ENCODE data around the gene RNASE1.

RNASE1 gene

GRCh38 chr14:20801726-20802125, 918 bp downstream of the RNASE1 start:
- ChIA-PET CTCF (no interaction called here), POLR2A (no interaction called here)
- no peak for TF ChIP-seq LEF1 (IDR thresholded peaks at IDR 0.05; ENCODE audit: borderline replicate concordance)
- TF ChIP-seq ARNT (IDR thresholded peaks at IDR 0.05): no peak
- TF ChIP-seq FOXA1 (IDR thresholded peaks at IDR 0.05): no peak
- no peak for TF ChIP-seq SP1 (IDR thresholded peaks at IDR 0.05)
- no peak for TF ChIP-seq CTBP1 (IDR thresholded peaks at IDR 0.05; ENCODE audit: borderline replicate concordance)
- TF ChIP-seq TARDBP (IDR thresholded peaks at IDR 0.05): no peak
- TF ChIP-seq FOXK2 (IDR thresholded peaks at IDR 0.05): no peak
- DNase-seq (ENCODE audit: extremely low spot score): no peak

- ChIA-PET POLR2A (no interaction called here), CTCF (no interaction called here)
- no peak for DNase-seq (ENCODE audit: extremely low spot score)
- TF ChIP-seq LEF1 (IDR thresholded peaks at IDR 0.05; ENCODE audit: borderline replicate concordance): no peak
Measured at GRCh38 chr14:20799892-20800544, 2.6 kb downstream of the RNASE1 start.

- POLR2A ChIA-PET: no interaction called here
- CTCF ChIA-PET: no interaction called here
- no peak for DNase-seq (ENCODE audit: extremely low spot score)
- no peak for TF ChIP-seq ELF4 (IDR thresholded peaks at IDR 0.05)
- TF ChIP-seq FOXK2 (IDR thresholded peaks at IDR 0.05): no peak
- no peak for TF ChIP-seq LEF1 (IDR thresholded peaks at IDR 0.05; ENCODE audit: borderline replicate concordance)
- no peak for TF ChIP-seq TARDBP (IDR thresholded peaks at IDR 0.05)
- TF ChIP-seq ZNF384 (IDR thresholded peaks at IDR 0.05): no peak
- TF ChIP-seq SUZ12 (IDR thresholded peaks at IDR 0.05): no peak
- TF ChIP-seq SP1 (IDR thresholded peaks at IDR 0.05): no peak
- no peak for TF ChIP-seq FOXM1 (IDR thresholded peaks at IDR 0.05; ENCODE audit: borderline replicate concordance)
- no peak for TF ChIP-seq NFRKB (IDR thresholded peaks at IDR 0.05)
- no peak for TF ChIP-seq BHLHE40 (IDR thresholded peaks at IDR 0.05; ENCODE audit: borderline replicate concordance)
- TF ChIP-seq CTBP1 (IDR thresholded peaks at IDR 0.05; ENCODE audit: borderline replicate concordance): no peak
- TF ChIP-seq HDGF (IDR thresholded peaks at IDR 0.05; ENCODE audit: borderline replicate concordance): no peak
Measured at GRCh38 chr14:20799456-20799891, 3.2 kb downstream of the RNASE1 start.

GRCh38 chr14:20798932-20799331, 3.7 kb downstream of the RNASE1 start:
- no peak for DNase-seq (ENCODE audit: extremely low spot score)
- CTCF ChIA-PET: no interaction called here
- POLR2A ChIA-PET: no interaction called here
- TF ChIP-seq LEF1 (IDR thresholded peaks at IDR 0.05; ENCODE audit: borderline replicate concordance) (no peak), HDGF (IDR thresholded peaks at IDR 0.05; ENCODE audit: borderline replicate concordance) (no peak), ARNT (IDR thresholded peaks at IDR 0.05) (no peak), FOXM1 (IDR thresholded peaks at IDR 0.05; ENCODE audit: borderline replicate concordance) (no peak), SUZ12 (IDR thresholded peaks at IDR 0.05) (no peak), BHLHE40 (IDR thresholded peaks at IDR 0.05; ENCODE audit: borderline replicate concordance) (no peak), FOXA1 (IDR thresholded peaks at IDR 0.05) (no peak), ELF4 (IDR thresholded peaks at IDR 0.05) (no peak), SP1 (IDR thresholded peaks at IDR 0.05) (no peak), CTBP1 (IDR thresholded peaks at IDR 0.05; ENCODE audit: borderline replicate concordance) (no peak), PKNOX1 (IDR thresholded peaks at IDR 0.05) (no peak), ZNF384 (IDR thresholded peaks at IDR 0.05) (no peak), L3MBTL2 (conservative IDR thresholded peaks at IDR 0.05) (no peak)

- CTCF ChIA-PET: no interaction called here
- no peak for DNase-seq (ENCODE audit: extremely low spot score)
- TF ChIP-seq ZNF384 (IDR thresholded peaks at IDR 0.05): no peak
- TF ChIP-seq BHLHE40 (IDR thresholded peaks at IDR 0.05; ENCODE audit: borderline replicate concordance): no peak
- no peak for TF ChIP-seq TARDBP (IDR thresholded peaks at IDR 0.05)
- no peak for TF ChIP-seq HDGF (IDR thresholded peaks at IDR 0.05; ENCODE audit: borderline replicate concordance)
- no peak for TF ChIP-seq SUZ12 (IDR thresholded peaks at IDR 0.05)
- no peak for TF ChIP-seq FOXK2 (IDR thresholded peaks at IDR 0.05)
- TF ChIP-seq FOXA1 (IDR thresholded peaks at IDR 0.05): no peak
- no peak for TF ChIP-seq NFRKB (IDR thresholded peaks at IDR 0.05)
- no peak for TF ChIP-seq ELF4 (IDR thresholded peaks at IDR 0.05)
- no peak for TF ChIP-seq SP1 (IDR thresholded peaks at IDR 0.05)
- TF ChIP-seq FOXM1 (IDR thresholded peaks at IDR 0.05; ENCODE audit: borderline replicate concordance): no peak
- no peak for TF ChIP-seq PKNOX1 (IDR thresholded peaks at IDR 0.05)
- TF ChIP-seq L3MBTL2 (conservative IDR thresholded peaks at IDR 0.05): no peak
- POLR2A ChIA-PET: no interaction called here
Measured at GRCh38 chr14:20798318-20798717, 4.3 kb downstream of the RNASE1 start.

- POLR2A ChIA-PET: no interaction called here
- CTCF ChIA-PET: no interaction called here
- no peak for DNase-seq (ENCODE audit: extremely low spot score)
- TF ChIP-seq ELF4 (IDR thresholded peaks at IDR 0.05): no peak
- no peak for TF ChIP-seq TARDBP (IDR thresholded peaks at IDR 0.05)
- no peak for TF ChIP-seq CTBP1 (IDR thresholded peaks at IDR 0.05; ENCODE audit: borderline replicate concordance)
- TF ChIP-seq FOXA1 (IDR thresholded peaks at IDR 0.05): no peak
- TF ChIP-seq NFRKB (IDR thresholded peaks at IDR 0.05): no peak
- TF ChIP-seq HDGF (IDR thresholded peaks at IDR 0.05; ENCODE audit: borderline replicate concordance): no peak
- TF ChIP-seq FOXK2 (IDR thresholded peaks at IDR 0.05): no peak
- TF ChIP-seq ZNF384 (IDR thresholded peaks at IDR 0.05): no peak
- TF ChIP-seq FOXM1 (IDR thresholded peaks at IDR 0.05; ENCODE audit: borderline replicate concordance): no peak
- no peak for TF ChIP-seq LEF1 (IDR thresholded peaks at IDR 0.05; ENCODE audit: borderline replicate concordance)
- no peak for TF ChIP-seq SUZ12 (IDR thresholded peaks at IDR 0.05)
- no peak for TF ChIP-seq PKNOX1 (IDR thresholded peaks at IDR 0.05)
- TF ChIP-seq L3MBTL2 (conservative IDR thresholded peaks at IDR 0.05): no peak
Measured at GRCh38 chr14:20797164-20797563, 5.5 kb downstream of the RNASE1 start.

Data from HEK293T (cell line).